Muscle of arm (tissue), 12 donors: ENCODE results near the gene CHD5. TPM values are rescaled to one million over a fixed set of nuclear protein-coding genes. Genes with fewer than 3 reads are reported as not detected.
A peak's percentile ranks its signal among the peaks of the same experiment; 100 is the strongest.

Experiments
- DNase-seq: peaks from one replicate; pipeline ENCODE4 v3.0.0-alpha.2; 2013
- polyA plus RNA-seq, 12 donors: library from polyadenylated mRNA; unstranded; fragments of 120-200 nt; gene quantifications; one replicate each; pipeline ENCODE4 v1.2.1, GENCODE V29; 2013; ENCODE audit not compliant: insufficient read length in 12 of 12

CHD5 gene
- polyA plus RNA-seq, 12 donors = 0.13 to 1.5 (median 0.22) TPM; not detected in 1

GRCh38 chr1:6154525-6155319, 25.4 kb downstream of the CHD5 start:
- DNase-seq = no peak

- DNase-seq = no peak
Observed at GRCh38 chr1:6152882-6153281, 27.2 kb downstream of the CHD5 start.

- DNase-seq = no peak
Observed at GRCh38 chr1:6152181-6152580, 27.9 kb downstream of the CHD5 start.

GRCh38 chr1:6151291-6151822, 28.8 kb downstream of the CHD5 start:
- no peak for DNase-seq

GRCh38 chr1:6150006-6150938, 29.8 kb downstream of the CHD5 start:
- DNase-seq = no peak

GRCh38 chr1:6149597-6149996, 30.5 kb downstream of the CHD5 start:
- DNase-seq = no peak

- no peak for DNase-seq
Observed at GRCh38 chr1:6148497-6149241, 31.5 kb downstream of the CHD5 start.

- no peak for DNase-seq
Observed at GRCh38 chr1:6145864-6146410, 34.2 kb downstream of the CHD5 start.

GRCh38 chr1:6145396-6145750, 34.7 kb downstream of the CHD5 start:
- no peak for DNase-seq

GRCh38 chr1:6144647-6145395, 35.3 kb downstream of the CHD5 start:
- DNase-seq = peak; percentile 22

- no peak for DNase-seq
Observed at GRCh38 chr1:6144175-6144574, 35.9 kb downstream of the CHD5 start.

- DNase-seq = no peak
Observed at GRCh38 chr1:6143395-6143794, 36.7 kb downstream of the CHD5 start.

- no peak for DNase-seq
Observed at GRCh38 chr1:6142734-6143133, 37.4 kb downstream of the CHD5 start.

- DNase-seq = no peak
Observed at GRCh38 chr1:6142036-6142621, 38.0 kb downstream of the CHD5 start.

GRCh38 chr1:6141592-6141991, 38.5 kb downstream of the CHD5 start:
- DNase-seq = no peak

GRCh38 chr1:6140413-6140812, 39.7 kb downstream of the CHD5 start:
- DNase-seq = no peak

GRCh38 chr1:6137758-6138157, 42.4 kb downstream of the CHD5 start:
- no peak for DNase-seq

GRCh38 chr1:6136516-6137220, 43.5 kb downstream of the CHD5 start:
- no peak for DNase-seq

GRCh38 chr1:6134741-6135510, 45.2 kb downstream of the CHD5 start:
- DNase-seq = no peak
